Liver (tissue), 3 donors: ENCODE measurements around the gene MDN1.

Experiments
- RAD21 ChIP-seq, 2 donors: IDR thresholded peaks; 2 replicates each; pipeline ENCODE4 v1.6.1; 2016; ENCODE audit warnings: antibody characterized with exemption in 2 of 2, mild to moderate bottlenecking in 2 of 2
- TF ChIP-seq, protein P1 (sequence below): fragments of 150-350 bp; IDR thresholded peaks from 2 replicates; pipeline ENCODE4 v1.5.1; 2017; ENCODE audit warnings: improper control_type of control experiment, low read depth, low read length; ENCODE audit not compliant: missing input control
- donor health status: healthy.
- donor health status: healthy.

GRCh38 chr6:89745096-89745495, 74.5 kb downstream of the MDN1 start:
- no peak for TF ChIP-seq RAD21 (IDR thresholded peaks at IDR 0.05)
- TF ChIP-seq, protein P1, sequence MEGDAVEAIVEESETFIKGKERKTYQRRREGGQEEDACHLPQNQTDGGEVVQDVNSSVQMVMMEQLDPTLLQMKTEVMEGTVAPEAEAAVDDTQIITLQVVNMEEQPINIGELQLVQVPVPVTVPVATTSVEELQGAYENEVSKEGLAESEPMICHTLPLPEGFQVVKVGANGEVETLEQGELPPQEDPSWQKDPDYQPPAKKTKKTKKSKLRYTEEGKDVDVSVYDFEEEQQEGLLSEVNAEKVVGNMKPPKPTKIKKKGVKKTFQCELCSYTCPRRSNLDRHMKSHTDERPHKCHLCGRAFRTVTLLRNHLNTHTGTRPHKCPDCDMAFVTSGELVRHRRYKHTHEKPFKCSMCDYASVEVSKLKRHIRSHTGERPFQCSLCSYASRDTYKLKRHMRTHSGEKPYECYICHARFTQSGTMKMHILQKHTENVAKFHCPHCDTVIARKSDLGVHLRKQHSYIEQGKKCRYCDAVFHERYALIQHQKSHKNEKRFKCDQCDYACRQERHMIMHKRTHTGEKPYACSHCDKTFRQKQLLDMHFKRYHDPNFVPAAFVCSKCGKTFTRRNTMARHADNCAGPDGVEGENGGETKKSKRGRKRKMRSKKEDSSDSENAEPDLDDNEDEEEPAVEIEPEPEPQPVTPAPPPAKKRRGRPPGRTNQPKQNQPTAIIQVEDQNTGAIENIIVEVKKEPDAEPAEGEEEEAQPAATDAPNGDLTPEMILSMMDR = no peak
